Ovary (tissue), 9 donors: ENCODE results near the gene BBX. TPM values are rescaled to one million over a fixed set of nuclear protein-coding genes. Genes with fewer than 3 reads are reported as not detected.

Experiments used
- DNase-seq, 5 donors: peaks; one replicate each; pipeline ENCODE4 v3.0.0-alpha.2; 2019 to 2020
- H3K27ac ChIP-seq, 2 donors: fragments of 200-600 bp; one replicate each; pipeline versions ENCODE4 v1.5.1 to v1.8.0; 2019 to 2022
- H3K27me3 ChIP-seq: fragments of 200-600 bp; one replicate; pipeline ENCODE4 v1.8.0; 2022
- H3K36me3 ChIP-seq: fragments of 200-600 bp; sonication (generic); one replicate; pipeline ENCODE4 v1.5.1; 2019
- H3K4me1 ChIP-seq: one replicate; pipeline ENCODE4 v1.8.1; 2013; ENCODE audit warnings: mild to moderate bottlenecking, moderate library complexity; ENCODE audit not compliant: insufficient read depth
- H3K4me3 ChIP-seq: fragments of 200-600 bp; sonication (generic); one replicate; pipeline ENCODE4 v1.5.1; 2017
- H3K9me3 ChIP-seq, 2 donors: fragments of 200-600 bp in 1 of 2; sonication (generic) in 1 of 2; one replicate each; pipeline versions ENCODE4 v1.5.1 to v1.8.1; 2013 to 2019; ENCODE audit warnings: mild to moderate bottlenecking in 1 of 2, moderate library complexity in 1 of 2
- CTCF ChIP-seq, 3 donors: fragments of 450-650 bp in 2 of 3; fragments of 200-600 bp in 1 of 3; IDR thresholded peaks; one replicate each; pipeline versions ENCODE4 v1.5.1 to v1.8.0; 2016 to 2022; ENCODE audit warnings: antibody characterized with exemption in 3 of 3, mild to moderate bottlenecking in 1 of 3
- EP300 ChIP-seq: sonication (generic); formaldehyde crosslinking; IDR thresholded peaks from one replicate; pipeline ENCODE4 v1.6.1; 2017; ENCODE audit warnings: antibody characterized with exemption
- POLR2A ChIP-seq: fragments of 450-650 bp; IDR thresholded peaks from one replicate; pipeline ENCODE4 v1.6.1; 2017; ENCODE audit warnings: antibody characterized with exemption, mild to moderate bottlenecking, moderate library complexity
- WGBS, 3 donors: extraction: QIAGEN DNeasy Blood & Tissue Kit in 1 of 3; methylation state at CpG; one replicate each; pipeline versions ENCODE4 v1.1.5 to v1.1.7; 2013 to 2017; 5-methylcytosine and 5-hydroxymethylcytosine counted together
- intact Hi-C, 4 donors: fragments of 100-400 bp; cut with DNase I; formaldehyde crosslinking; loops; one replicate each; pipeline versions ENCODE4 v1.11.0 to v1.15.1; 2022 to 2023
- polyA plus RNA-seq, 2 donors: library from polyadenylated mRNA; stranded (reverse); fragments of 200-250 nt in 1 of 2; fragments of 350-450 nt in 1 of 2; fragmentation: Illumina TruSeq in 1 of 2; extraction: RNeasy Lipid Tissue Mini Kit (QIAGEN cat#74804) in 1 of 2; gene quantifications; one replicate each; pipeline ENCODE4 v1.2.3, GENCODE V29; 2013 to 2014
- total RNA-seq, 7 donors: library from RNA; depleted of rRNA in 2 of 7; stranded (reverse); fragments of >200 nt in 2 of 7; fragmentation: NEBNext Ultra II Directional in 3 of 7; extraction: Animal tissue kit (Norgen Biotek cat#: 25700) in 3 of 7; gene quantifications; one replicate each; pipeline versions ENCODE4 v1.1.0 to v1.2.4, GENCODE V29; 2016 to 2023
- donor health status: DM: no; HTN: no; CAD: no; lungs with moderate emphysema.
- donor health status: DM: no; HTN: no; CAD: no.
- donor health status: Bipolar disorder and iron deficiency.
- donor health status: DM: yes; HTN: yes; CAD: no.
- donor health status: DM: no; HTN: no; CAD: no.
- donor health status: DM: yes; HTN: yes; CAD: no.

The BBX gene
- total and polyA plus RNA-seq, 9 donors = 15.8 to 114 (median 86.3) TPM

GRCh38 chr3:107765524-107765923, 242.8 kb downstream of the BBX start:
- Histone ChIP-seq H3K9me3 (no peaks in the 10 kb centered on the region), H3K27ac (no peak overlapping the region), H3K36me3 (no peaks in the 10 kb centered on the region), H3K27me3 (no peaks in the 10 kb centered on the region), H3K4me1 (peaks cover 6% of the 10 kb centered on the region), H3K4me3 (no peak overlapping the region)
- TF ChIP-seq CTCF (IDR thresholded peaks at IDR 0.05) (no peak), EP300 (no peak), POLR2A (no peak)
- intact Hi-C loops = no loop called here
- 92 to 95% (median 95%) methylated on average over 6 of the region's 6 CpGs for WGBS, 3 donors
- no peak for DNase-seq

GRCh38 chr3:107767897-107768605, 245.3 kb downstream of the BBX start:
- intact Hi-C loops = loop anchor here in 1 of 4 donors (2.0 kb wide), 1 partner anchor 65 kb away; no protein-coding TSS in a partner anchor
- TF ChIP-seq POLR2A = no peak
- no peak for TF ChIP-seq EP300
- TF ChIP-seq CTCF (IDR thresholded peaks at IDR 0.05) = no peak
- peak overlapping the region in 1 of 2 donors; percentile 52 for H3K27ac ChIP-seq
- H3K4me1 ChIP-seq = peaks cover 4% of the 10 kb centered on the region
- peak in 1 of 5 donors; percentile 31 for DNase-seq
- H3K36me3 ChIP-seq = no peaks in the 10 kb centered on the region
- no peaks in the 10 kb centered on the region for H3K27me3 ChIP-seq
- WGBS, 3 donors = 52 to 64% (median 53%) methylated on average over 8 of the region's 8 CpGs
- H3K4me3 ChIP-seq = no peak overlapping the region
- no peaks in the 10 kb centered on the region for H3K9me3 ChIP-seq

- DNase-seq = no peak
- Histone ChIP-seq H3K4me3 (no peak overlapping the region), H3K4me1 (peaks cover 4% of the 10 kb centered on the region), H3K27ac (no peak overlapping the region), H3K36me3 (no peaks in the 10 kb centered on the region), H3K27me3 (no peaks in the 10 kb centered on the region), H3K9me3 (no peaks in the 10 kb centered on the region)
- intact Hi-C loops = loop anchor here in 1 of 4 donors (2.0 kb wide), 1 partner anchor 63 kb away; no protein-coding TSS in a partner anchor
- TF ChIP-seq POLR2A (no peak), EP300 (no peak), CTCF (IDR thresholded peaks at IDR 0.05) (no peak)
- 94 to 99% (median 98%) methylated on average over 3 of the region's 3 CpGs for WGBS, 3 donors
These were observed 247.1 kb downstream of the BBX start for GRCh38 chr3:107769882-107770281.

GRCh38 chr3:107772016-107772415, 249.3 kb downstream of the BBX start:
- no peak overlapping the region for H3K27ac ChIP-seq
- intact Hi-C loops = no loop called here
- no peaks in the 10 kb centered on the region for H3K36me3 ChIP-seq
- DNase-seq = no peak
- peaks cover 4% of the 10 kb centered on the region for H3K4me1 ChIP-seq
- H3K9me3 ChIP-seq = no peaks in the 10 kb centered on the region
- no peak for TF ChIP-seq EP300
- TF ChIP-seq POLR2A = no peak
- no peak for TF ChIP-seq CTCF (IDR thresholded peaks at IDR 0.05)
- no peaks in the 10 kb centered on the region for H3K27me3 ChIP-seq
- H3K4me3 ChIP-seq = no peak overlapping the region
- WGBS, 3 donors = 19 to 49% (median 42%) methylated on average over 6 of the region's 6 CpGs
